WI38 (cell line): ENCODE measurements around the gene NBAS.

Source experiments
- H3K4me3 ChIP-seq: 2 replicates; pipeline ENCODE4 v1.5.1; 2011; ENCODE audit warnings: low read depth, mild to moderate bottlenecking, control low read depth, low read length
- TF ChIP-seq, protein P1 (sequence below): IDR thresholded peaks from 2 replicates; pipeline ENCODE4 v1.5.1; 2012; ENCODE audit warnings: low read depth, mild to moderate bottlenecking, control low read depth, low read length

NBAS gene

DNA sequence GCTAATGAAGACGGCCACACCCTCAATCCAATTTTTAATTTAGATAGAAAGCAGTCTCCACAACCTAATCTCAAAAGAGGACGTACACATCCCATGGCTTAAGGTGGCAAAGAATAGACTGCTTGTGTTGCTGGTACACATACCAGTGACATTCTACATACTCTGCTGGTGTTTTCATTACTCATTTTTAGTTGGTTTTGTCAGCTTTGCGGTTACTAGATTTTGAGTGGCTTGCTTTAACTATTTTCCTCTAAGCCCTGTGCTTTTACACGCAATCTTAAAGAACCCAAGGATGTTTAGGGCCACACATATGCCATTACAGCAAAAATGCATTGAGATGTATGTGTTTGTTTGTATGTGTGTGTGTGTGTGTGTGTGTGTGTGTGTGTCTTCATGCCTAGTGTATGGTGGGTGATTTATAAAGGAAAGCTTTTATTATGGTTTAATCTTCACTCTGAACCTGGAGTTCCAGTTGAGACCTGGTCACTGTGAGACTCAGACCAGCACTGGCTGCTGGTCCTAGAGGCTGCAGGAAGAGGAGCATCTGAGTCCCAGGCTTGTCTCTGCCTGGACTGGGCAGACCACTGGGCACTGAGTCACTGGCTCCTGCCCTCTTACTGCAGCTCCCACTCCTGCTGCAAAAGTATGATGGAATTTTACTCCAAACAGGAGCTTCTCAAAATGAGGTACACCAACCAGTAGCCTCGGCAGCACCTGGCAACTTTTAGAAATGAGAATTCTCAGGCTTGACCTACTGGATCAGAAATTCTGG lies 415.9 kb downstream of the NBAS start:
- TF ChIP-seq, protein P1, sequence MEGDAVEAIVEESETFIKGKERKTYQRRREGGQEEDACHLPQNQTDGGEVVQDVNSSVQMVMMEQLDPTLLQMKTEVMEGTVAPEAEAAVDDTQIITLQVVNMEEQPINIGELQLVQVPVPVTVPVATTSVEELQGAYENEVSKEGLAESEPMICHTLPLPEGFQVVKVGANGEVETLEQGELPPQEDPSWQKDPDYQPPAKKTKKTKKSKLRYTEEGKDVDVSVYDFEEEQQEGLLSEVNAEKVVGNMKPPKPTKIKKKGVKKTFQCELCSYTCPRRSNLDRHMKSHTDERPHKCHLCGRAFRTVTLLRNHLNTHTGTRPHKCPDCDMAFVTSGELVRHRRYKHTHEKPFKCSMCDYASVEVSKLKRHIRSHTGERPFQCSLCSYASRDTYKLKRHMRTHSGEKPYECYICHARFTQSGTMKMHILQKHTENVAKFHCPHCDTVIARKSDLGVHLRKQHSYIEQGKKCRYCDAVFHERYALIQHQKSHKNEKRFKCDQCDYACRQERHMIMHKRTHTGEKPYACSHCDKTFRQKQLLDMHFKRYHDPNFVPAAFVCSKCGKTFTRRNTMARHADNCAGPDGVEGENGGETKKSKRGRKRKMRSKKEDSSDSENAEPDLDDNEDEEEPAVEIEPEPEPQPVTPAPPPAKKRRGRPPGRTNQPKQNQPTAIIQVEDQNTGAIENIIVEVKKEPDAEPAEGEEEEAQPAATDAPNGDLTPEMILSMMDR: no peak
- H3K4me3 ChIP-seq: no peak overlapping the region

DNA sequence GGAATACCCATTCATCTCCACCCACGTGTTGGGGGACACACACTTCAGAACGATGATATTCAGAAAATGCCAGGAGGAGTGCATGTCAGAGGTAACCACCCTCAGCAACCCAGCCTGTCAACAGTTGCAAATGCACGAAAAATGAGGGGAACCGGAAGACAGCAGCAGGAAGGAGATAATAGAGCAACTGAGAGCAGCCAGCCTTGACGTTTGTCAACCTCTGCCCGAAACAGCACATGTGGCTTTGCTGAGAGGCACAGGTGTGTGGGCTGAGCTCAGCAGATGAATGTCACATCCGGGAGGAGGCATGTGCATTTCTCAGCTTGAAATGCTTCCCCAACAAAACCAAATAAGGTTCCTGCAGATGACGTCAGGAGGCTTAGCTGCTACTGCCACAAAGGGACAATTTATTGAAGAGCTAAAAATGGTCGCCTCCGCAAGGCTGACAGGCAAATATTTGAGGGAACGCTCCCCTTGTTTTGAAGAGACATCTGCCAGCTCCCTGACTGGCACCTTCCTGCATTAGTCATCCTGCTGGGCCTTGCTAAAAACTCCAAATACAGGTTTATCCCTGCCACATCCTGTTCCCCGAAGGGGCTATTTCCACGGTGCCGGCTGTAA lies 419.0 kb downstream of the NBAS start:
- TF ChIP-seq, protein P1: no peak
- H3K4me3 ChIP-seq: no peak overlapping the region

DNA sequence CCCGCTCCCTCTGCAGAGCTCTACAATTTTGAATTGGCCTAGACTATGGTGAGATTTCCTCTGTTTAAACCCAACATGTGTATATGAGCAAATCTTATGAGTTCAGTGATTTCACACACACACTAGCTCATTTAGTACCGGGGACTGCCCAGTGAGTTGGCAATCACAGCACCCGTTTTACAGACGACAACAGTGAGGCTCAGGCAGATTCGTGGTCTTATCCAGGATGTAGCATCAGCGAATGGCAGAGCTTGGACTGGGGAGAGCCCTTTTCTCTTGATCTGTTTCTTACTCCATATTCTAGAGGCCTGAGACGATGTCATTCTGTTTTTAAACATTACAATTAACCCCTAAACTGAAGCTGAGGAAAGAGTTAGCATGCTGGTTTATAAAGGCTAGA lies 419.9 kb downstream of the NBAS start:
- TF ChIP-seq, protein P1: no peak
- no peak overlapping the region for H3K4me3 ChIP-seq

DNA sequence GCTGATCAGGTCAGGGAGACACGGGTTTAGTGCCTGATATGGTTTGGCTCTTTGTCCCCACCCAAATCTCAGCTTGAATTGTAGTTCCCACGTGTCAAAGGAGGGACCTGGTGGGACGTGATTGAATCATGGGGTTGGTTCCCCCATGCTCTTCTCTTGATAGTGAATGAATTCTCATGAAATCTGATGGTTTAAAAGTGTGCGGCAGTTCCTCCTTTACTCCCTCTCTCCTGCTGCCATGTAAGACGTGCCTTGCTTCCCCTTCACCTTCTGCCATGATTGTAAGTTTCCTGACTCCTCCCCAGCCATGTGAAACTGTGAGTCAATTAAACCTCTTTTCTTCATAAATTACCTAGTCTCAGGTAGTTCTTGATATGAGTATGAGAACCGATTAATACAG lies 424.5 kb downstream of the NBAS start:
- TF ChIP-seq, protein P1: no peak

DNA sequence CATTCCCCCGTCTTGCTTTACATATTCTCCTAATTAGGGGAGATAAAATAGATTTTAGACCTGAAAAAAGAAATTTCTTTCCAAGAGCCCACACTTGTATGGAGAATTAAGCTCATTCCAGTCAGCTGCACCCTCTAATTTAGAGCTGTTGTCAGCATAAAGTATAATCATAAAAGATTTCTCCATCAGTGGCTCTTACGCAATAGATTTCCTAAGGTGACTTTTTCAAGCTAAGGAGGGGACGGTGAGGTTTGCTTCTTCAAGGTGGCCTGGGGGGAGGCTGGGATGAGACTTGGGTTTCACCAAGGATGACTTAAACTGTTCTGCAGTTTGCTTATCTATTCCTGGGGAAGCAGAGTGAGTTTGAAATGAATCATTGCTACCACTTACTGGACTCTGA lies 426.2 kb downstream of the NBAS start:
- H3K4me3 ChIP-seq: no peak overlapping the region
- TF ChIP-seq, protein P1: no peak

More for the DNA sequence above, 424.5 kb downstream of the NBAS start:
- no peak overlapping the region for H3K4me3 ChIP-seq

DNA sequence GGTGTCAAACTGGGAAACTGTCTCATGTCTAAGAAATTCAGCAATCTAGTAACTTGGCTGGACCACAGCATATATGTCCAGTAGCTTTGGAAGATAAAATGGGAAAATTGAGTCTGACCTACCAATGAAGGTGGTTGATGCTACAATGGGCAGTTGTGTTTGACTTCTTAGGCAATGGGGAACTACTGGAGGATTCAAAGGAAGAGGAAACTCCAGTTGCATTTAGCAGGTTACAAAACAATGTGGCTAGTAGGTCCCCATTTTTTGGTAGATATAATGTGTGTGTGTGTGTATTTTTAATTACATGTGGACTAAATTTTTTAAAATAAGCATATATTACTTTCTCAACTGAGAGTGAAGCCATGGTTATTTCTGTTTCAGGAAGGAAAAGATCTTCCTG lies 427.7 kb downstream of the NBAS start:
- TF ChIP-seq, protein P1: no peak
- no peak overlapping the region for H3K4me3 ChIP-seq

DNA sequence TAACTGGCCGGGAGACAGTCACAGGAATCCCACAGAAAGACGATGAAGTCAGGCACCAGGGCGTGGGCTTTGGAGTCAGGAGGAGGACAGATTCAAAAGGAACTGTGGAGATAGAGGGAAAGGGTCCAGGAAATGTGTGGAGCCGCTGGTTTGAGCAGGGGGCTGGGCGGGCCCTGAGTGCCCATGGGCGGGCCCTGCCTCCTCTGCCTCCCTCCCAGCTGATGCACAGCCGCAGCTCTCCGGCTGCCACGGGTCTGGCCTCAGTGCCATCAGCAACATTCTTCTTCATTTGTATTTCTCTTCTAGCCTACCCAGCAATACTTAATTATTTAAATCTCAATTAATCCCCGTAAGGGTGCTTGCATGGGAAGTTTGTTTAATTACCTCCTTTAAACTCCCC lies 432.3 kb downstream of the NBAS start:
- TF ChIP-seq, protein P1: no peak
- no peak overlapping the region for H3K4me3 ChIP-seq
